GM21825 (cell line): ENCODE measurements around the gene PKP4.
"Not testable (repeated sequence)": the region's sequence is repeated elsewhere in the genome, so short reads cannot be mapped to it uniquely, and the experiment has no call there.

Experiments used
- ATAC-seq: cut with Tn5 transposase; IDR thresholded peaks from one replicate; pipeline ENCODE4 v1.9.1; 2021; ENCODE audit warnings: mild to moderate bottlenecking, moderate library complexity; ENCODE audit not compliant: unreplicated experiment

PKP4 gene

DNA sequence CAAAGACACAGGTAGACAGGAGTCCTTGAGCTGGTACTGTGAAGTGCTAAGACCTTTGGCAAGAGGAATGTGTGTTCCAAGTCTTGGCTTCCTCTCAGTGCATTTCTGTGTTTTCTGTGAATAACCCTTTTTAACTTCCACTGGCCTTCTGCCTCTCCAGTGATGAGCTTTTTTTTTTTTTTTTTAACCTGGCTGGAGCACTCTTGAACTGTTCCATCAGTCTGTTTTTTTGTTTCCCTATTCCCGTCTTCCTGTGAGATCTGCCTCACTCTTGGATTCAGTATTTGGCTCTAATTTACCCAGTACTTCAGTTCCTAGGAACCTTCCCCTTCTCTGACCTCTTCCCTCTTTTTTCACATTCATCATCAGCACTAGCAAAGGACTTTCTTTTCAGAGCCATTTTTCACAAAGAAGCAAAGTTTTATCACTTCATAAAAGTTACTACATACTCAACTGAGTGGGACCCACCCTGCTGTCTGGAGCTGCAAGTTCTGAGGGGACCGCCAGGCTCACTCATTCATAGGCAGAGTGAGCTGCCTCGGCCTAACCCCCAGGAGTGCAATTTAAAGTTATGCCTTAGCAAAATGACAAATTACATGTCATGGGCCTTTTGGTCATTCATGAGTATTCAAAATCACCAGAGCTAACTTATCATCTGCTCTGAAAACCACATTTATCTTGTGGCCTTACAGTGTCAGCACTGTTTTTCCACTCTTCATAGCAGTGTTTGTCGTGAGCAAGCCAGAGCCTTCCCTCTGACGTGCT is 211.4 kb downstream of the PKP4 start:
- ATAC-seq, result no peak

DNA sequence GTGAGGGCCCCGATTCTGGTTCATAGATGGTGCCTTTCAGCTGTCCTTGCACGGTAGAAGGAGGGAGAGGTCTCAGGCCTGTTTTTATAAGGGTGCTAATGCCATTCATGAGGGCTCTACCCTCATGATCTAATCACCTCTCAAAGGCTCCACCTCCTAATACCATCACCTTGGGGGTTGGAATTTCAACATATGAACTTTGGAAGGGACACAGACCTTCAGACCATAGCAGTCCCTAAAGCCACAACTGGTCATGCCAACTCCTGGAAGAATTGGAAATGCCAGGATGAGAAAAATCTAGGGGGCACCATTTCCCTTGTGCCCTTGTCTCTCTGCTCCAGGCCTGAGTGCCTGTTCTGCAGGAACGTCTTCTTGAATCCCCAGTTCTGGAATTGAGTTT is 213.5 kb downstream of the PKP4 start:
- ATAC-seq, result no peak

GRCh38 chr2:158671360-158672245 is 214.9 kb downstream of the PKP4 start:
- no peak for ATAC-seq

GRCh38 chr2:158676295-158676694 is 219.5 kb downstream of the PKP4 start:
- no peak for ATAC-seq

- no peak for ATAC-seq
Observed at GRCh38 chr2:158676696-158677095, 219.9 kb downstream of the PKP4 start.

DNA sequence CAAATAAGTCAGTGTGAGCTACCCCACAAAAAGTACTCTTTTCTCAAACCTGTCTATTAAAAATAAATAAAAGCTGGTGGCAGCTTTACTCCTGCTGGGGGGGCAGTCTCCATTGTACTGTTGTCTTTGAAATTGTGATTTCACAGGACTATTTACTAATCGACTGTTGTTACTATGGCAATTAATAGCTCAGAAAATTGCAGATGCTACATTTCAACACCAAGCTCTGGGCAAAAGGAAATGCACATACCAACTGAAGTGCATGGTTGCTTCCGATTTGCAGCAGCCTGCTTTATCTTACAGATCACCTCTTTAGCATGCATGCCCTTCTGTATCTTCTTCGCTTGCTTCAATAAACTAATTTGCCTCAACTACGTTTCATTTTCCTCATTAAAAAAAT is 220.8 kb downstream of the PKP4 start:
- no peak for ATAC-seq

GRCh38 chr2:158681816-158682215 is 225.1 kb downstream of the PKP4 start:
- ATAC-seq, result no peak

DNA sequence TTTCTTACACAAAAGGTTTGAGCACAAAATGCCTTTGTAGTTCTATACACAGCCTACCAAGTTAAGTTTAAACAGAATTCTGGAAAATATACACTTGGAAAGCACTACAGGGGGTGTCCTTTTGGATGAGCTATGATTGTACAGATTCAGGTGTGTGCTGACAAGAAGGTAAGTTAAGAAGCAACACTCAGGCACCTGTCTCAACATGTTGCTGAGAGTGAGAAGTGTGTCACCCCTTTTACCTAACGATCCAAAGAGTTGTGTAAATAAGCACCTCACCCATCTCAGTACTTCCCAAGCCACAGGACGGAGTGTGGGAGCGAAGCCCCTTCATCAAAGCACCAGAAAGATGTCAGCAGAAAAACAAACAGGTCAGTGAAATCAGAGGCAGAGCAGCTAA is 228.9 kb downstream of the PKP4 start:
- ATAC-seq, result no peak

DNA sequence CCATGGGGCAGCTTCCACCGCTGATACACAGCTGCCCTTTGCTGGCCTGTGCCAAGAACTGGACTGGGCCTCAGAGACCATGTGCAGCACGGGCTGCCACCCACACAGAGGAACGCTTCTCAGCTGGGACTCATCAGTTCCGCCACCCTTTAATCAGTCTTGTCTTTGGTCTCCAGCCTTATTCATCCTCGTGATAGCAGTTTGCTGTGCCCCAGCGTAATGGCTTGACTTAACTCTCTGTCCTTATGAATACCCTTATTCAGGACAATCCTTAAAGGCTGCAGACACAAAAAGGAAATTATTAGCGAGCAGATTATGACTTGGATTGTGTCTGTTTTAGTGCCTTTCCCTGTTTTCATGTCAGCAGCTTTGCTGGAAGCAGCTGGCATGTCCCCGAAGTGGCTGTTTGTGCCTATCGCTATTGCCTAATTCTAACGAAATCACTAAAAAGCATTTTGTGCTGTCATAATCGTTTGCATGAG is 229.5 kb downstream of the PKP4 start:
- ATAC-seq, result no peak

DNA sequence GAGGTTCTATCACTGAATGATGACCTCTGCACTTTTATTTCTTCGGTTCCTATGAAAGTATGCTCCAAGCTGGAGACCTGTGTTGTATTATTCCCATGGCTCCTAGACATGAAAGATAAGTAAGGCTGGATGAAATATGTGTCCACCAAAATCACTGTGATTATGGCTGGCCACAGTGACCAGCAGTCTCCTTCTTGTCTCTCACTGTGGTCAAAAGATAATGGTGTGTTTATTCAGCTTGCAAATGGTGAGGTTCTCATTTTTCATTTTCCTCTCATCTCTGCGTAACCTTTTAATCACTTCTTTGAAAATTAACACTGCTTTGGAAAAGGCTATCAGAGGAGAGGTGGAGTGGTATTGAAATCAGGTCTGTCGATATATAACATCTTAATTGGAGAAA is 230.6 kb downstream of the PKP4 start:
- no peak for ATAC-seq

GRCh38 chr2:158688721-158689120 is 232.0 kb downstream of the PKP4 start:
- ATAC-seq, result no peak

DNA sequence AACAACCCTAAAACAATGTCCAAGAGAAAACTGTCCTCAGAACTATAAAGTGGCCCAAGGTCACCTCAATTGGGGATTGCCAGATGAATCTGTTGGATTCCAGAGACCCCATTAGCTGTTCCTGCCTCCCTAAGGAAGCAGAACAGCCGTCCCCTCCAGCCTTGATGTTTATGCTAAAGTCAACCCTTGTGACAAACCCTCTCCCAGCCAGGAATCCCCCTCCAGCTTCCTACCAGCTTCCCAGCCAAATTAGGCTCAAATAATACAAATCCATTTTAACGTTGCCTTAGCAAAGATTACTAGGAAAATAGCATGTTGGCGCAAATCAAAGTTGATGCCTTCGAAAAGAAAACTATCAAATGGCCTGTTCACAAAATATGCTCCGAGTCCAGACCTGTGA is 232.6 kb downstream of the PKP4 start:
- ATAC-seq, result no peak

DNA sequence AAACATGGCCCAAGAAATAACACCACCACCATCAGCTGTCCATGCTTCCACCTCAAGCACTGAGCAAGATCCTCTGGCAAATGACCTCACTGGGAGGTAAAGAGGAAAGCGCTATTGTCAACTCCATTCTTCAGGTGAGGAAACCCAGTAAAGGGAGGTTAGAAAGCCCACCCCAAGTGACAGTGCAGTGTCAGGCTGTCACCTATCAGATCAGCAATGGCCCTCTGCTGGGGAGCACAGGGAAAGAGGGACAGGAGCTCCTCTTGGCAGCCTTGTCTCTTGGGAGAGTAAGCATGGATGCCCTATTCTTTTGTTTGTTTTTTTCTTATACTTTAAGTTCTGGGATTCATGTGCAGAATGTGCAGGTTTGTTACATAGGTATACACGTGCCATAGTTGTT is 234.1 kb downstream of the PKP4 start:
- ATAC-seq, result no peak

DNA sequence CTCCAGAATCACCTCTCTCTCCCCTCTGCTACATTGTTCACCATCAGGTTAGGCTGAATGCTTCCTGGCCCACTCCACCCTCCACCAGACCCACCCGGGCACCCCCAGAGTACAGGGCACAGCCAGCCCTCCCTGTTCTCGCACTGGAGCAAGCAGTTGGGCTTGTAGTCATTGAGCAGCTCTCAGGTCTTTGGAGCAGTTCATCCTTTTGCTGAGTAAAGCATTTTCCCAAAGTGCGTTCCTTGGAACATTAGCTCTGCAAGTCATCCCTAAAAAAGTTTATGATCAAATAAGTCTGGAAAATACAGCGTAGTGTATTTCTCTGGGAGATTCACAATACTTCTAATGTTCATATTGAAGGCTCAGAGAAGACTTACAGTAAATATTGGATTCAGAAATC is 234.9 kb downstream of the PKP4 start:
- no peak for ATAC-seq

DNA sequence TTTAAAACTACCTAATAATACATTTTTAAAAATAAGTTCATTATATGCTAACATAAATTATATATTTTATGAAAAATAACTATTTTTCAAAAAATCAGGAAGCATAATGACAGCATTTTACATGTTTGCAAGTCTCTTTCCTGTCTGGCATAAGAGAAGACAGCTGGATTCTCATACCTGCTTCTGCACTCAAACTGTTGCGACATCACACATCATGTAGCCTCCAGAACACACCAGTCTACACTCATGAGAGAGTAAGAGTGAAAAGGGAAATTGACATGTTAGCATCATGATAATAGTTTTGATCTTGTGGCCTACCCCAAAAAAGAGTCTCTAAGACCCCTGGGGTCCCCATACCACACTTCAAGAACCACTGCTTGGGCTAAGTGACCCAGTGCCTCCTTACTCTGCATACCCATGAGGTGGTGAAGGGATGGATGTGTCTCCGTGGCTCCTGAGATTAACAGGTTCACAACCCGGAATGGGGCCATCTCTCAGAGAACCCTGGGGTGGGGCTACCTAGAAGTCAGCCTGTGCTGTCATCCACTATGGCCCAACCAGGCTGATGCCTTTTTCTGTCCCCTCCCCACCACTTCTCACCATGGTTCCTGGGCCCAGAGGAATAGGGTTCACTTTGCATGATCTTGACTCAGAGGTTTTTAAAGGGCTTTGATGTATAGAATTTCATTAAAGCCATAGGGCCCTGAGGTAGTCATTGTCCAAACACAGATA is 235.8 kb downstream of the PKP4 start:
- no peak for ATAC-seq

DNA sequence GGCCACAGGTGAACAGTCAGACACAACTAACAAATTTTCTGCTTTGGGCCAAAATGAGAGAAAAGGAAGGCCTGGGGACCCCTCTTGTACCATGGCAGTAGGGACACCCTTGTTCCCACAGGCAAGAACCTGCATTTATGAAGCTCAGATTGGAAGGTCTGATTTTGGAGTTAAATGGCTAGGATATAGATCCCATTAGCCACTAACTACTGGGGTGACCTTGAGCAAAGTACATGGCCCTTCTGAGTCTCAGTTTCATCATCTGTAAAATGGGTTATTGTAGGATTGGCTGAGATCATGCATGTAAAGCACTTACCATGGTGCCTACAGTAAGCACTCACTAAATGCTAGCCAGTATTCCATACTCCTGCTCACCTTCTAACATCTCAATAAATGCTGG is 236.7 kb downstream of the PKP4 start:
- no peak for ATAC-seq

- no peak for ATAC-seq
Observed at GRCh38 chr2:158695305-158695704, 238.6 kb downstream of the PKP4 start.

DNA sequence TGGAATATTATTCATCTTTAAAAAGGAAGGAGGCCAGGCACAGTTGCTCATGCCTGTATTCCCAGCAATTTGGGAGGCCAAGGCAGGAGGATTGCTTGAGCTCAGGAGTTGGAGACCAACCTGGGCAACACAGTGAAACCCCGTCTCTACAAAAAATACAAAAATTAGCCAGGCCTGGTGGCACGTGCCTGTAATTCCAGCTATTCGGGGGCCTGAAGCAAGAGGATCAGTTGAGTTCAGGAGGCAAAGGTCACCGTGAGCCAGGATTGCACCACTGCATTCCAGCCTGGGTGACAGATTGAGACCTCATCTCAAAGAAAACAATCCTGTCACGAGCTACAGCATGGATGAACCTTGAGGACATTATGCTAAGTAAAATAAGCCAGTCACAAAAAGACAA is 239.0 kb downstream of the PKP4 start:
- not testable (repeated sequence) for ATAC-seq

DNA sequence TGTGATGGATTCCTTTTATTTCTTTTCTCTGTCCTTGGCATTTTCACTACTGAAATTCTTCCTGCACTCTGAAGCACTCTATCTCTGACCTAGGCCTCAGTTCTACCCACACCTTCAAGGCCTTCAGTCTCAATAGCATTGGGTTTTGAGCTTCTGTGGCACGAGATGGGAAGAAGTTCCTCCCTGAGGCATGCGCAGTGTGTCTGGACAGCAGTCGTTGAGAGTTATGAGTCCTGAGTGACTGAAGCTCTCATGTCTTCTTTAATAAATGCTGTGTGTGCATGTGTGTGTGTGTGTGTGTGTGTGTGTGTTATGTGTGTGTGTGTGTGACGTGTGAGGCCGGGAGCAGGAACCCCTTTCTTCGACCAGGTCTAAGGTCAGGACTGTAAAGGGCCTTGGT is 242.6 kb downstream of the PKP4 start:
- no peak for ATAC-seq

DNA sequence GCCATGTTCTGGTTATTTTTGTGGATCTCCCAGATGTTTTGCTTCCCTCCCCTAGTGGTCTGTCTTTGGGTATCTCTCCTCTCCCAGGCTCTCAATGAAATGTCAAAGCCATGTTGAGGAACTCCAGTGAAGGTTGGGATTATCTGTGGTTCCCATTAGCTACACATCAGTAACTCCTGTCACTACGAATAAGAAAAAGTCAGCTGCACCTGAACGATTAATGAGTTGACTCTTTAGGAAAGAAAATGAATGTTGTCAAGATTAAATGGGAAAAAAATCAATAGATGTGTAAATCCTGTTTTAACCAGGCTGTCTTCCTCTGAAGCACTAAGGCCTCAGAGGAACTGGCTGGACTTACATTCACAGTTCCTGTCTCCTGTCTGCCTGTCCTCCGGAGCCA is 244.3 kb downstream of the PKP4 start:
- no peak for ATAC-seq

DNA sequence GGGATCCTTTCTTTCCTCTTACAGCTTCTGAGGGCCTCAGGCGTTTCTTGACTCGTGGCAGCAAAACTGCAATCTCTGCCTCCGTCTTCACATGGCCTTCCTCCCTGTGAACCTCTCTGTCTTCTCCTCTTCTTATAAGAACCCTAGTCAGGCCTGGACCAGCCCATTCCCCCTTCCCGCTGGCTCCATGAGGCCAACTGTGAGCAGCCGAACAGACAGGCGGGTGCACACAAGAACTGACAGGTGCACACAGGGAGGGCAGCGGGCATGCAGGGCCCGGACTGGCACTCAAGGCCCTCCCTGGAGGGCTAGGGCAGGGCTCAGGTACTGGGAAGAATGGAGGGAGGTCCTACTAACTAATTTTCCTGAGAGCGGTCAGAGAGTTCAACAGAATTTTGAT is 246.0 kb downstream of the PKP4 start:
- no peak for ATAC-seq
